Neuron (in vitro differentiated cells): Measurements from ENCODE around the gene KPNA6.
"Not testable (repeated sequence)": the region's sequence is repeated elsewhere in the genome, so short reads cannot be mapped to it uniquely, and the experiment has no call there.

Experiments
- H2AFZ ChIP-seq: one replicate; pipeline ENCODE4 v1.6.1; 2013; ENCODE audit warnings: low read depth, mild to moderate bottlenecking, inconsistent platforms, low read length, moderate library complexity
- H3K27me3 ChIP-seq: one replicate; pipeline ENCODE4 v1.6.1; 2013; ENCODE audit warnings: low read length; ENCODE audit not compliant: insufficient read depth
- H3K36me3 ChIP-seq: one replicate; pipeline ENCODE4 v1.6.1; 2013; ENCODE audit warnings: low read length; ENCODE audit not compliant: insufficient read depth
- H3K4me1 ChIP-seq: one replicate; pipeline ENCODE4 v1.6.1; 2013; ENCODE audit warnings: low read length; ENCODE audit not compliant: insufficient read depth
- H3K4me3 ChIP-seq: 2 replicates; pipeline ENCODE4 v1.5.1; 2013; ENCODE audit warnings: mild to moderate bottlenecking, low read length, moderate library complexity
- H3K9me3 ChIP-seq: one replicate; pipeline ENCODE4 v1.6.1; 2013; ENCODE audit warnings: low read length

KPNA6 gene

GRCh38 chr1:32137111-32137510 is 29.3 kb downstream of the KPNA6 start:
- H3K4me1 ChIP-seq, result peaks cover 3% of the 10 kb centered on the region
- H3K36me3 ChIP-seq, result no peaks in the 10 kb centered on the region
- no peak overlapping the region for H2AFZ ChIP-seq
- no peaks in the 10 kb centered on the region for H3K27me3 ChIP-seq
- H3K9me3 ChIP-seq, result no peaks in the 10 kb centered on the region
- no peak overlapping the region for H3K4me3 ChIP-seq

DNA sequence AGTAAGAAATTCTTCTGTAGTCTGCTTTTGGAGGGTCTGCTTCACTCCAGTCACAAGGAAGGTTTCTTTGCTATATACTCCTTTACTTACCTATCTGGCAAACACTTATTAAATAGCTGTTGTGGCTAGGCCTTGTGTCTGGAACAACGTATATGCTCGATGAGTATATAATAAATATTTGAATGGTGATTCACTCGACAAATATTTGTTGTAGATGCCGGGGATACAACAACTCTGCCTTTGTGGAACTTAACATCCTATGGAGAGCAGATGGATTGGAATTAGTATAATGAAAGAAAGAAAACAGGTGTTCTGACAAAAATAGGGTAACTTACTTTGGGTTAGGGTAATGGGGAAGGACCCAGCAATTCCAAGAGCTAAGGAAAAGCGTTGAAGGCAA is 31.1 kb downstream of the KPNA6 start:
- H3K9me3 ChIP-seq, result no peaks in the 10 kb centered on the region
- H2AFZ ChIP-seq, result no peak overlapping the region
- no peak overlapping the region for H3K4me3 ChIP-seq
- H3K36me3 ChIP-seq, result no peaks in the 10 kb centered on the region
- H3K27me3 ChIP-seq, result no peaks in the 10 kb centered on the region
- H3K4me1 ChIP-seq, result peaks cover 14% of the 10 kb centered on the region

DNA sequence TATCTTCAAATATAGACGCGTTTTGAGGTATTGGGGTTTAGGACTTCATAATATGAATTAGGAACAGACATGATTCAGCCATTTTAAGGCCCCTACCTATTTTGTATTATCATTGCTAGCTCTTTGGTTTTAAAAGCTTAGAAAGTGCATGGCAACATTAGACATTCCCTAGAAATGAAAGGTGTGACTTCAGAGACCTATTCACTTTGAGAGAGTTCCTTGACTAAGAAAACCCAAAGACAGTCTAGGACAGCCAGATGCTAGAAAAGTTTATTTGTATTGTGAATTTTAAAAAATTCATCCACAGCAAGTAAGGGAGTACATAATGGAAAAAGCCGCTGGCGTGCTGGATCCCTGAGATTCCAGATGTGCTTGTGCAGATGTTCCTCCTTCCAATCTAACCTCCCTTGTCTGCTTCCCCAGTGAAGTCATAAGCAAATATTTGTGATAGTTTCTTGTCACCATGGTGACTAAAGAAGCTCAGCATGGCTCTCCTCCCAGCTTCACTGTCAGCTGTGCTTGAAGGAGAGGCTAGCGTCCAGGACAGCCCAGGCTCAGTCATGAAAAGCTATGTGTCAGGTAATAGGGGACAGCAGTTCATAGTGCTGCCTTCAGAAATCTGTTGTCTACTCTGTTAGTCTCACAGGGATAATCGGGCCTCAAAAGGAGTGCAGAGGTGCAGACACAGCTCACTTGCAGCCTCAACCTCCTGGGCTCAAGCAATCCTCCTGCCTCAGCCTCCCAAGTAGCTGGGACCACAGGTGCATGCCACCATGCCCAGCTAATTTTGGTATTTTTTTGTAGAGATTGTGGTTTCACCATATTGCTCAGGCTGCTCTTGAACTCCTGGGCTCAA is 34.8 kb downstream of the KPNA6 start:
- H3K4me1 ChIP-seq, result peaks cover 14% of the 10 kb centered on the region
- H3K27me3 ChIP-seq, result no peaks in the 10 kb centered on the region
- H3K4me3 ChIP-seq, result no peak overlapping the region
- peaks cover 3% of the 10 kb centered on the region for H3K9me3 ChIP-seq
- H2AFZ ChIP-seq, result no peak overlapping the region
- H3K36me3 ChIP-seq, result peaks cover 5% of the 10 kb centered on the region

DNA sequence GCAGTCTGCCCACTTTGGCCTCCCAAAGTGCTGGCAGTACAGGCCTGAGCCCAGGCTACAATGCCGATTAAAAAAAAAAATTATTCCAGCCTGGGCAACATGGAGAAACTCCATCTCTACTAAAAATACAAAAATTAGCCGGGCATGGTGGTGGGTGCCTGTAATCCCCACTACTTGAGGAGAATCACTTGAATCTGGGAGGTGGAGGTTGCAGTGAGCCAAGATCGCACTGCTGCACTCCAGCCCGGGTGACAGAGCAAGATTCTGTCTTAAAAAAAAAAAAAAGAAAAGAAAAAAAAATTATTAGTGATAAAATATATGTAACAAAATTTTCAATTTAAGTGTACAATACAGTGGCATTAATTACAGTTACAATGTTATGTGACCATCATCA is 35.4 kb downstream of the KPNA6 start:
- peaks cover 14% of the 10 kb centered on the region for H3K4me1 ChIP-seq
- H2AFZ ChIP-seq, H3K36me3 ChIP-seq, H3K9me3 ChIP-seq, H3K4me3 ChIP-seq, H3K27me3 ChIP-seq: not testable (repeated sequence)

DNA sequence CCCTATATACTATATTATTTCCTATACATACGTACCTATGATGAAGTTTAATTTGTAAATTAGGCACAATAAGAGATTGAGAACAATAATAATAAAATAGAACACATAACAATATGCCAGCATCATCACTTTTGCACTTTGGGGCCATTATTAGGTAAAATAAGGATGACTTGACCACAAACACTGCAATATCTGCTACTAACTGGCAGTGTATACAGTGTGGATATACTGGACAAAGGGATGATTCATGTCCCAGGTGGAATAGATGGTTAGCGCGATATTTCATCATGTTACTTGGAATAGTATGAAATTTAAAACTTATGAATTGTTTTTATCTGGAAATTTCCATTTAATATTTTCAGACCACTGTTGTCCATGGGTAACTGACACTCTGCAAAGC is 36.2 kb downstream of the KPNA6 start:
- Histone ChIP-seq H3K36me3 (peaks cover 5% of the 10 kb centered on the region), H3K4me3 (no peak overlapping the region), H3K4me1 (peaks cover 14% of the 10 kb centered on the region), H3K9me3 (peaks cover 7% of the 10 kb centered on the region), H3K27me3 (no peaks in the 10 kb centered on the region), H2AFZ (no peak overlapping the region)

DNA sequence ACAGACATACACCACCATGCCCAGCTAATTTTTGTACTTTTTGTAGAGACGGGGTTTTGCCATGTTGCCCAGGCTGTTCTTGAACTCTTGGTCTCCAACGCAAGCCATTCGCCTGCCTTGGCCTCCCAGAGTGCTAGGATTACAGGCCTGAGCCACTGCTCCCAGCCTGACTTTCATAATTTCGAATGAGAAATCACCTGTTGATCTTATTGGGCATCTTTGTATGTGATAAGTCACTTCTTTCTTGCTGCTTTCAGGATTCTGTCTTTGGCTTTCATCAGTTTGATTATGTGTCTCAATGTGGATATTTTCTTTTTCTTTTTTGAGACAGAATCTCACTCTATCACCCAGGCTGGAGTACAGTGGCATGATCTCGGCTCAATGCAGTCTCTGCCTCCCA is 39.9 kb downstream of the KPNA6 start:
- H3K36me3 ChIP-seq, H3K4me1 ChIP-seq, H3K4me3 ChIP-seq, H3K9me3 ChIP-seq, H2AFZ ChIP-seq, H3K27me3 ChIP-seq: not testable (repeated sequence)

DNA sequence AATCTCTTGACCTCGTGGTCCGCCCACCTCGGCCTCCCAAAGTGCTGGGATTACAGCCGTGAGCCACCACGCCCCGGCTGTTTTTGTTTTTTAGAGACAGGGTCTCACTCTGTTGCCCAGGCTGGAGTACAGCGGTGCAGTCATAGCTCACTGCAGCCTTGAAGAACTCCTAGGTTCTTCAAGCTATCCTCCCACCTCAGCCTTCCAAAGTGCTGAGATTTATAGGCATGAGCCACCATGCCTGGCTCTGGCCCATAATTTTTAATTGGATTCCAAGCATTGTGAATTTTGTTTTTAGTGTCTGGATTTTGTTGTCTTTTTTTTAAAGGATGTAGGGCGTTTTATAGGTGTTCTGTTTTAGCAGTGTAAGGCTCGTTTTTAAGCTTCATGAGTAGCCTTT is 43.0 kb downstream of the KPNA6 start:
- peaks cover 9% of the 10 kb centered on the region for H3K9me3 ChIP-seq
- H3K4me1 ChIP-seq, result no peaks in the 10 kb centered on the region
- no peak overlapping the region for H3K4me3 ChIP-seq
- no peaks in the 10 kb centered on the region for H3K27me3 ChIP-seq
- H2AFZ ChIP-seq, result no peak overlapping the region
- peaks cover 14% of the 10 kb centered on the region for H3K36me3 ChIP-seq

GRCh38 chr1:32151319-32151787 is 43.5 kb downstream of the KPNA6 start:
- Histone ChIP-seq H3K9me3 (peaks cover 9% of the 10 kb centered on the region), H3K4me1 (no peaks in the 10 kb centered on the region), H2AFZ (no peak overlapping the region), H3K4me3 (no peak overlapping the region), H3K27me3 (no peaks in the 10 kb centered on the region), H3K36me3 (peaks cover 18% of the 10 kb centered on the region)

DNA sequence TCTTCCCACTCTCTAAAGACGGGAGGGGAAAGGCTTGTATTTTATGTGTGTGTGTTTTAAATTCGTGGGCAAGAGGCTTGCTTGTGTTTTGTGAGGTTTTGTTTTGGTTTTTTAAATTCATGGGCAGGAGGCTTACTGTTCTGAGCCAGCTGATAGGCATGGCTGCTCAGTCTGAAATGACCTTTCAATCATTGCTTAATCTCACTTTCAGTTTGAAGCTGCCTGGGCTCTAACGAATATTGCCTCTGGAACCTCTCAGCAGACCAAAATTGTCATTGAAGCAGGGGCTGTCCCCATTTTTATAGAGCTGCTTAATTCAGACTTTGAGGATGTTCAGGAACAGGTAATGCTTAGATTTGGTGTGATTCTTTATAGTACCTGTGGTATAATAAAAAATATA is 51.3 kb downstream of the KPNA6 start:
- Histone ChIP-seq H2AFZ (no peak overlapping the region), H3K27me3 (no peaks in the 10 kb centered on the region), H3K4me3 (no peak overlapping the region), H3K9me3 (no peaks in the 10 kb centered on the region), H3K36me3 (peaks cover 84% of the 10 kb centered on the region), H3K4me1 (no peaks in the 10 kb centered on the region)

DNA sequence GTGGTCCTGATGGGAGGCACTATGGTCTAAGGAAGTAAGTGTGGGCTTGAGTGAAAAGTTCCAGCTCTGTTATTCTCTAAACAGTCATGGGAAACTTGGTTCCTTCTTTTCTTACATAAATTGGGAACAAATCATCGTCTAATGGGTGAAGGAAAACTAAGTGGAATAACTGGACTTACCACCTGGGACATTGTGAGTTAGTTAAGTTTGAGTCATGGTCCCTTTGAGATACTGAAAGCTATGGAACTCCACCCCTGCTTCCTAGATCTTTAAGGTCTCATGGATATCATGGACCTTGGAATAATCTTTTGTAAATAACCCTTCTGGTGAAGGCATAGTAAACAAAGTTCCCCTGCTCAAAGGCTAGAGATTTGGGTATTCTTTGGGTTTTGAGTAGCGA is 55.5 kb downstream of the KPNA6 start:
- Histone ChIP-seq H3K9me3 (no peaks in the 10 kb centered on the region), H2AFZ (no peak overlapping the region), H3K36me3 (peaks cover 78% of the 10 kb centered on the region), H3K27me3 (no peaks in the 10 kb centered on the region), H3K4me3 (no peak overlapping the region), H3K4me1 (no peaks in the 10 kb centered on the region)

- H3K36me3 ChIP-seq, result peaks cover 77% of the 10 kb centered on the region
- H3K4me3 ChIP-seq, H3K9me3 ChIP-seq, H3K4me1 ChIP-seq, H3K27me3 ChIP-seq, H2AFZ ChIP-seq: not testable (repeated sequence)
Observed at GRCh38 chr1:32165633-32166032, 57.8 kb downstream of the KPNA6 start.

DNA sequence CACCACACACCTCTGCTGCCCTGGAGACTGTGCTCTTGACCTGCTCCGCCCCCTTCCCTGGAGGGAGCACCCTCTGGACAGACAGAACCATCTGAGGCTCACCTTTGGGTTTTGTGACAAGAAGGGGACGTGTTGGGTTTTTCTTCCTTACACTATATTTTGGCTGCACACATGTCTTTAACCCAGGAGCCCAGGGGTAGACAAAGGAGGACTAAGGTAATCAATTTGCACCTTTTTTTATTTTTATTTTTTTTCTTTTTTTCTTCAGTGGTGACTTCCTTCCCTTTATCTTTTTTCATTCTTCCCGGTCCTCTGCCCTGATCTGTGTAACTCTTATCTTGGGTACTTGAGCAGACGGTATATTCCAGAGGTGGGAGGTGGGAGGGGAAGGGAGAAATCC is 63.1 kb downstream of the KPNA6 start:
- H2AFZ ChIP-seq, result no peak overlapping the region
- peaks cover 70% of the 10 kb centered on the region for H3K36me3 ChIP-seq
- no peak overlapping the region for H3K4me3 ChIP-seq
- no peaks in the 10 kb centered on the region for H3K27me3 ChIP-seq
- no peaks in the 10 kb centered on the region for H3K4me1 ChIP-seq
- no peaks in the 10 kb centered on the region for H3K9me3 ChIP-seq

- Histone ChIP-seq H2AFZ (no peak overlapping the region), H3K4me3 (no peak overlapping the region), H3K4me1 (no peaks in the 10 kb centered on the region), H3K9me3 (no peaks in the 10 kb centered on the region), H3K36me3 (peaks cover 58% of the 10 kb centered on the region), H3K27me3 (no peaks in the 10 kb centered on the region)
Observed at GRCh38 chr1:32172621-32173245, 64.9 kb downstream of the KPNA6 start.
